HL-60/S4 (cell line): ENCODE results near the gene ZSWIM1.

Source experiments
- in situ Hi-C: fragments of 300-500 bp; cut with MboI; formaldehyde crosslinking; loops from 2 replicates; pipeline ENCODE4 v1.14.3; 2022; ENCODE audit warnings: low sequenced_read_pairs

ZSWIM1 gene

GRCh38 chr20:45907219-45907948, 26.4 kb downstream of the ZSWIM1 start:
- in situ Hi-C loops = no loop called here

- in situ Hi-C loops = no loop called here
Measured at GRCh38 chr20:45908084-45908483, 27.1 kb downstream of the ZSWIM1 start.

- in situ Hi-C loops = no loop called here
Measured at GRCh38 chr20:45909336-45909808, 28.3 kb downstream of the ZSWIM1 start.

GRCh38 chr20:45909817-45910669, 29.0 kb downstream of the ZSWIM1 start:
- in situ Hi-C loops = no loop called here

GRCh38 chr20:45910670-45911485, 29.9 kb downstream of the ZSWIM1 start:
- in situ Hi-C loops = no loop called here

GRCh38 chr20:45911486-45912343, 30.7 kb downstream of the ZSWIM1 start, which contains the start of gene PLTP:
PLTP (minus strand) TSS chr20:45912155; CDS start chr20:45911452, 703 bp downstream.
- in situ Hi-C loops = no loop called here

GRCh38 chr20:45912344-45912682, 31.3 kb downstream of the ZSWIM1 start:
- in situ Hi-C loops = no loop called here

- in situ Hi-C loops = no loop called here
Measured at GRCh38 chr20:45913116-45913515, 32.1 kb downstream of the ZSWIM1 start.

- in situ Hi-C loops = no loop called here
Measured at GRCh38 chr20:45917790-45918141, 36.7 kb downstream of the ZSWIM1 start.

- in situ Hi-C loops = no loop called here
Measured at GRCh38 chr20:45918182-45918737, 37.2 kb downstream of the ZSWIM1 start.

GRCh38 chr20:45918779-45919537, 37.9 kb downstream of the ZSWIM1 start:
- in situ Hi-C loops = no loop called here

GRCh38 chr20:45919542-45920399, 38.7 kb downstream of the ZSWIM1 start:
- in situ Hi-C loops = no loop called here

- in situ Hi-C loops = no loop called here
Measured at GRCh38 chr20:45920462-45921336, 39.7 kb downstream of the ZSWIM1 start.

- in situ Hi-C loops = no loop called here
Measured at GRCh38 chr20:45921337-45922189, 40.5 kb downstream of the ZSWIM1 start.

- in situ Hi-C loops = no loop called here
Measured at GRCh38 chr20:45924391-45925261, 43.6 kb downstream of the ZSWIM1 start.
